Smooth muscle cell (in vitro differentiated cells): ENCODE data around the gene TSPAN3. TPM values are rescaled to one million over a fixed set of nuclear protein-coding genes. Genes with fewer than 3 reads are reported as not detected.

ENCODE experiments used
- DNase-seq: peaks from one replicate; lab custom pipeline; 2025; ENCODE audit not compliant: unreplicated experiment; lab: John Stamatoyannopoulos, UW
- H2AFZ ChIP-seq: fragments of 200-600 bp; sonication (generic); 2 replicates; pipeline ENCODE4 v1.6.0; 2016; ENCODE audit warnings: antibody characterized with exemption, low read depth, mild to moderate bottlenecking
- H3F3A ChIP-seq: fragments of 200-600 bp; sonication (generic); 2 replicates; pipeline ENCODE4 v1.6.0; 2017; ENCODE audit warnings: antibody characterized with exemption, low read depth
- H3K27ac ChIP-seq: fragments of 200-600 bp; sonication (generic); 2 replicates; pipeline ENCODE4 v1.5.1; 2016; ENCODE audit warnings: low read depth, mild to moderate bottlenecking
- H3K27me3 ChIP-seq: fragments of 200-600 bp; sonication (generic); 2 replicates; pipeline ENCODE4 v1.6.1; 2016; ENCODE audit warnings: low read depth, mild to moderate bottlenecking
- H3K36me3 ChIP-seq: fragments of 200-600 bp; sonication (generic); 2 replicates; pipeline ENCODE4 v1.5.1; 2016; ENCODE audit warnings: low read depth
- H3K4me1 ChIP-seq: fragments of 200-600 bp; sonication (generic); 2 replicates; pipeline ENCODE4 v1.5.1; 2016; ENCODE audit warnings: low read depth
- H3K4me2 ChIP-seq: fragments of 200-600 bp; sonication (generic); 2 replicates; pipeline ENCODE4 v1.6.0; 2016; ENCODE audit warnings: mild to moderate bottlenecking
- H3K4me3 ChIP-seq: fragments of 200-600 bp; sonication (generic); 2 replicates; pipeline ENCODE4 v1.5.1; 2016; ENCODE audit warnings: mild to moderate bottlenecking
- H3K79me2 ChIP-seq: fragments of 200-600 bp; sonication (generic); 2 replicates; pipeline ENCODE4 v1.6.0; 2016; ENCODE audit warnings: low read depth, mild to moderate bottlenecking
- H3K9ac ChIP-seq: fragments of 200-600 bp; sonication (generic); 2 replicates; pipeline ENCODE4 v1.6.0; 2016; ENCODE audit warnings: low read depth
- H3K9me3 ChIP-seq: fragments of 200-600 bp; sonication (generic); replicated peaks from 2 replicates; pipeline ENCODE4 v1.5.1; 2016; ENCODE audit warnings: low read depth
- H4K20me1 ChIP-seq: fragments of 200-600 bp; sonication (generic); 2 replicates; pipeline ENCODE4 v1.6.0; 2016; ENCODE audit warnings: low read depth
- CTCF ChIP-seq: fragments of 200-600 bp; sonication (generic); IDR thresholded peaks from 2 replicates; pipeline ENCODE4 v1.5.1; 2017; ENCODE audit warnings: borderline replicate concordance, mild to moderate bottlenecking, antibody characterized with exemption; ENCODE audit not compliant: insufficient read depth, poor library complexity, severe bottlenecking
- WGBS: methylation state at CpG from one replicate; pipeline ENCODE4 v1.1.7; 2016; ENCODE audit warnings: low lambda C conversion rate; 5-methylcytosine and 5-hydroxymethylcytosine counted together
- polyA plus RNA-seq: library from polyadenylated mRNA; unstranded; fragments of >200 nt; fragmentation: Nextera tagmentation; extraction: Ambion mirVana; gene quantifications from 2 replicates; pipeline ENCODE4 v1.2.1, GENCODE V29; 2016
- total RNA-seq: library from RNA; depleted of rRNA; stranded (reverse); fragments of >200 nt; gene quantifications from 2 replicates; pipeline ENCODE4 v1.2.3, GENCODE V29; 2014

Gene TSPAN3
- total and polyA plus RNA-seq, 2 experiments from 2014 or later: 257 to 276 TPM

GRCh38 chr15:77040673-77041072 is 30.2 kb downstream of the TSPAN3 start:
- Histone ChIP-seq H4K20me1 (peaks cover 2% of the 10 kb centered on the region), H3F3A (peaks cover 4% of the 10 kb centered on the region), H3K4me3 (no peak overlapping the region), H3K79me2 (no peaks in the 10 kb centered on the region), H3K36me3 (no peaks in the 10 kb centered on the region), H2AFZ (no peak overlapping the region), H3K9me3 (no peaks in the 10 kb centered on the region), H3K9ac (no peak overlapping the region), H3K4me1 (no peaks in the 10 kb centered on the region), H3K27ac (no peak overlapping the region), H3K4me2 (no peak overlapping the region), H3K27me3 (no peaks in the 10 kb centered on the region)
- TF ChIP-seq CTCF: no peak
- 86% methylated on average over 5 of the region's 5 CpGs for WGBS
- no peak for DNase-seq

- H3K79me2 ChIP-seq: no peaks in the 10 kb centered on the region
- no peak overlapping the region for H3K4me3 ChIP-seq
- H3K4me2 ChIP-seq: no peak overlapping the region
- H4K20me1 ChIP-seq: peaks cover 2% of the 10 kb centered on the region
- no peak for TF ChIP-seq CTCF
- H3F3A ChIP-seq: peaks cover 4% of the 10 kb centered on the region
- no peaks in the 10 kb centered on the region for H3K9me3 ChIP-seq
- no peak for DNase-seq
- H2AFZ ChIP-seq: no peak overlapping the region
- H3K36me3 ChIP-seq: no peaks in the 10 kb centered on the region
- H3K9ac ChIP-seq: no peak overlapping the region
- no CpG with 5 or more reads among the region's 8 CpGs for WGBS
- no peaks in the 10 kb centered on the region for H3K27me3 ChIP-seq
- no peak overlapping the region for H3K27ac ChIP-seq
- no peaks in the 10 kb centered on the region for H3K4me1 ChIP-seq
Measured at GRCh38 chr15:77039848-77040247, 31.1 kb downstream of the TSPAN3 start.

- Histone ChIP-seq H4K20me1 (no peaks in the 10 kb centered on the region), H3F3A (peaks cover 4% of the 10 kb centered on the region), H2AFZ (no peak overlapping the region), H3K4me1 (no peaks in the 10 kb centered on the region), H3K27me3 (no peaks in the 10 kb centered on the region), H3K4me2 (no peak overlapping the region), H3K79me2 (no peaks in the 10 kb centered on the region), H3K4me3 (no peak overlapping the region), H3K9me3 (no peaks in the 10 kb centered on the region), H3K36me3 (no peaks in the 10 kb centered on the region), H3K9ac (no peak overlapping the region), H3K27ac (no peak overlapping the region)
- no CpG with 5 or more reads among the region's 5 CpGs for WGBS
- no peak for TF ChIP-seq CTCF
- no peak for DNase-seq
Measured at GRCh38 chr15:77039217-77039533, 31.7 kb downstream of the TSPAN3 start.

- H3F3A ChIP-seq: peaks cover 4% of the 10 kb centered on the region
Measured at GRCh38 chr15:77038312-77039216, 32.3 kb downstream of the TSPAN3 start.

More at GRCh38 chr15:77038312-77039216, 32.3 kb downstream of the TSPAN3 start:
- H2AFZ ChIP-seq: no peak overlapping the region
- no peaks in the 10 kb centered on the region for H3K27me3 ChIP-seq
- no peaks in the 10 kb centered on the region for H4K20me1 ChIP-seq
- H3K9ac ChIP-seq: no peak overlapping the region
- TF ChIP-seq CTCF: no peak
- H3K36me3 ChIP-seq: no peaks in the 10 kb centered on the region
- no peak overlapping the region for H3K4me3 ChIP-seq
- H3K79me2 ChIP-seq: no peaks in the 10 kb centered on the region
- no peak overlapping the region for H3K27ac ChIP-seq
- H3K4me2 ChIP-seq: no peak overlapping the region
- WGBS: no CpG with 5 or more reads among the region's 10 CpGs
- no peaks in the 10 kb centered on the region for H3K9me3 ChIP-seq
- H3K4me1 ChIP-seq: no peaks in the 10 kb centered on the region
- no peak for DNase-seq
